Gastroesophageal sphincter (tissue), 3 donors: ENCODE data around the gene UNC13C.

Experiments used
- POLR2A ChIP-seq, 2 donors: fragments of 450-650 bp; IDR thresholded peaks; one replicate each; pipeline ENCODE4 v1.6.1; 2017; ENCODE audit warnings: antibody characterized with exemption in 2 of 2, mild to moderate bottlenecking in 2 of 2, moderate library complexity in 1 of 2
- TF ChIP-seq, protein P1 (sequence below), 4 experiments: fragments of 200-600 bp in 2 of 4; fragments of 450-650 bp in 2 of 4; sonication (generic) in 1 of 4; IDR thresholded peaks; one replicate each; pipeline ENCODE4 v1.5.1; 2017 to 2019; ENCODE audit warnings: antibody characterized with exemption in 4 of 4, mild to moderate bottlenecking in 2 of 4, moderate library complexity in 2 of 4

DNA sequence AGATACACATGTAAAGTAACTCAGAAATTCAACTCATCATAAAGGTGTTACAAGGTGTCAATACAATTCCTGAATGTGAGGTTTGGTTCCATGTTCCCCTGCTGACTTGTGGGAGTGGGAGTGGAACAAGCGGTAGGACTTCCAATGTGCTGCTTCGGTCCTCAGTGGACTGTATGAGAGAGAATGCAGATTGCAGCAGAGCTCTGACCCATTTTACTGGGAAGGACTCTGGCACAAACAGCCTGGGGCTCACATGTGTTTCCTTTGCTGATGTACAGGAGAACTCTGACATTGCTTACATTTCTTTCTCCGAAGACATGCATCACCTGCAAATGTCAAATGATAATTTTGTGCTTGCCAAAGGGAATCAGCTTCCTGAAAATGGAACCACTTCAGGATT is 111.5 kb downstream of the UNC13C start:
- TF ChIP-seq, protein P1, sequence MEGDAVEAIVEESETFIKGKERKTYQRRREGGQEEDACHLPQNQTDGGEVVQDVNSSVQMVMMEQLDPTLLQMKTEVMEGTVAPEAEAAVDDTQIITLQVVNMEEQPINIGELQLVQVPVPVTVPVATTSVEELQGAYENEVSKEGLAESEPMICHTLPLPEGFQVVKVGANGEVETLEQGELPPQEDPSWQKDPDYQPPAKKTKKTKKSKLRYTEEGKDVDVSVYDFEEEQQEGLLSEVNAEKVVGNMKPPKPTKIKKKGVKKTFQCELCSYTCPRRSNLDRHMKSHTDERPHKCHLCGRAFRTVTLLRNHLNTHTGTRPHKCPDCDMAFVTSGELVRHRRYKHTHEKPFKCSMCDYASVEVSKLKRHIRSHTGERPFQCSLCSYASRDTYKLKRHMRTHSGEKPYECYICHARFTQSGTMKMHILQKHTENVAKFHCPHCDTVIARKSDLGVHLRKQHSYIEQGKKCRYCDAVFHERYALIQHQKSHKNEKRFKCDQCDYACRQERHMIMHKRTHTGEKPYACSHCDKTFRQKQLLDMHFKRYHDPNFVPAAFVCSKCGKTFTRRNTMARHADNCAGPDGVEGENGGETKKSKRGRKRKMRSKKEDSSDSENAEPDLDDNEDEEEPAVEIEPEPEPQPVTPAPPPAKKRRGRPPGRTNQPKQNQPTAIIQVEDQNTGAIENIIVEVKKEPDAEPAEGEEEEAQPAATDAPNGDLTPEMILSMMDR (IDR thresholded peaks at IDR 0.05), result no peak
- no peak for TF ChIP-seq POLR2A (IDR thresholded peaks at IDR 0.05)
